HEK293 (cell line): ENCODE measurements around the gene HARBI1.

Experiments
- CTCF ChIA-PET: fragments of 350-600 bp; formaldehyde crosslinking; extraction: SDS; loops from one replicate; lab custom pipeline; 2021; ENCODE audit warnings: antibody characterized with exemption; lab: Yijun Ruan, JAX
- POLR2A ChIA-PET: fragments of 300-600 bp; formaldehyde crosslinking; extraction: SDS; loops from one replicate; lab custom pipeline; 2020; ENCODE audit warnings: antibody characterized with exemption, inconsistent platforms; lab: Yijun Ruan, JAX
- H3K27ac ChIP-seq: fragments of 200-500 bp; sonication (Bioruptor generic); 2 replicates; pipeline ENCODE4 v1.5.1; 2014; ENCODE audit warnings: low read depth, low read length, control low read depth, inconsistent platforms; ENCODE audit errors: extremely low read depth
- H3K36me3 ChIP-seq, 2 experiments: fragments of 200-500 bp in 1 of 2; sonication (Bioruptor generic) in 1 of 2; 1 replicate in 1 of 2; 2 replicates in 1 of 2; pipeline ENCODE4 v1.5.1; 2014 to 2017; ENCODE audit warnings: inconsistent platforms in 2 of 2, low read length in 2 of 2; ENCODE audit not compliant: control insufficient read depth in 2 of 2, insufficient read depth in 1 of 2
- H3K4me1 ChIP-seq: fragments of 200-500 bp; sonication (Bioruptor generic); 2 replicates; pipeline ENCODE4 v1.5.1; 2014; ENCODE audit warnings: mild to moderate bottlenecking, low read length, inconsistent platforms; ENCODE audit not compliant: control insufficient read depth, insufficient read depth
- H3K4me3 ChIP-seq: 2 replicates; pipeline ENCODE4 v1.5.1; 2011; ENCODE audit warnings: low read depth, mild to moderate bottlenecking, control low read depth, low read length, moderate library complexity
- H3K9me3 ChIP-seq: fragments of 200-500 bp; sonication (Bioruptor generic); 2 replicates; pipeline ENCODE4 v1.5.1; 2014; ENCODE audit warnings: low read depth, low read length, inconsistent platforms; ENCODE audit not compliant: control insufficient read depth, insufficient read depth
- BCL11A ChIP-seq: fragments of 450-650 bp; formaldehyde crosslinking; IDR thresholded peaks from 2 replicates; pipeline ENCODE4 v1.5.1; 2016; ENCODE audit warnings: low read depth, missing biosample characterization, missing genetic modification characterization
- GLI2 ChIP-seq: fragments of 450-650 bp; formaldehyde crosslinking; IDR thresholded peaks from 2 replicates; pipeline ENCODE4; 2017; ENCODE audit warnings: missing biosample characterization, missing genetic modification characterization, low read depth, borderline replicate concordance
- GLIS2 ChIP-seq: fragments of 450-650 bp; formaldehyde crosslinking; IDR thresholded peaks from 2 replicates; pipeline ENCODE4 v1.5.1; 2016; ENCODE audit warnings: missing biosample characterization, missing genetic modification characterization
- INSM2 ChIP-seq: fragments of 450-650 bp; formaldehyde crosslinking; IDR thresholded peaks from 2 replicates; pipeline ENCODE4 v1.5.1; 2016; ENCODE audit warnings: missing biosample characterization, missing genetic modification characterization
- RBAK ChIP-seq: fragments of 450-650 bp; formaldehyde crosslinking; IDR thresholded peaks from 2 replicates; pipeline ENCODE4 v1.5.1; 2016; ENCODE audit warnings: missing biosample characterization, missing genetic modification characterization
- SCRT1 ChIP-seq: fragments of 450-650 bp; formaldehyde crosslinking; IDR thresholded peaks from 2 replicates; pipeline ENCODE4 v1.5.1; 2016; ENCODE audit warnings: missing biosample characterization, missing genetic modification characterization, borderline replicate concordance
- SP2 ChIP-seq: fragments of 450-650 bp; formaldehyde crosslinking; IDR thresholded peaks from 2 replicates; pipeline ENCODE4 v1.5.1; 2016; ENCODE audit warnings: missing biosample characterization, missing genetic modification characterization
- SP7 ChIP-seq: fragments of 450-650 bp; formaldehyde crosslinking; IDR thresholded peaks from 2 replicates; pipeline ENCODE4 v1.5.1; 2016; ENCODE audit warnings: missing biosample characterization, missing genetic modification characterization
- ZBTB44 ChIP-seq: fragments of 450-650 bp; IDR thresholded peaks from 2 replicates; pipeline ENCODE4 v1.5.1; 2018; ENCODE audit warnings: missing biosample characterization, mild to moderate bottlenecking, missing genetic modification characterization
- ZNF24 ChIP-seq: fragments of 450-650 bp; formaldehyde crosslinking; IDR thresholded peaks from 2 replicates; pipeline ENCODE4 v1.5.1; 2016; ENCODE audit warnings: missing biosample characterization, missing genetic modification characterization
- ZNF311 ChIP-seq: fragments of 450-650 bp; formaldehyde crosslinking; IDR thresholded peaks from 2 replicates; pipeline ENCODE4 v1.5.1; 2017; ENCODE audit warnings: missing biosample characterization, missing genetic modification characterization, borderline replicate concordance
- ZNF354C ChIP-seq: fragments of 450-650 bp; formaldehyde crosslinking; IDR thresholded peaks from 2 replicates; pipeline ENCODE4 v1.5.1; 2016; ENCODE audit warnings: missing biosample characterization, missing genetic modification characterization, low read depth, borderline replicate concordance
- ZNF473 ChIP-seq: fragments of 450-650 bp; formaldehyde crosslinking; IDR thresholded peaks from 2 replicates; pipeline ENCODE4 v1.5.1; 2017; ENCODE audit warnings: missing biosample characterization, missing genetic modification characterization
- ZNF561 ChIP-seq: fragments of 450-650 bp; IDR thresholded peaks from 2 replicates; pipeline ENCODE4 v1.5.1; 2018; ENCODE audit warnings: missing biosample characterization, missing genetic modification characterization, borderline replicate concordance
- ZNF639 ChIP-seq: fragments of 450-650 bp; formaldehyde crosslinking; IDR thresholded peaks from 2 replicates; pipeline ENCODE4 v1.5.1; 2016; ENCODE audit warnings: missing biosample characterization, missing genetic modification characterization
- ZNF776 ChIP-seq: fragments of 450-650 bp; formaldehyde crosslinking; IDR thresholded peaks from 2 replicates; pipeline ENCODE4 v1.5.0; 2017; ENCODE audit warnings: missing biosample characterization, missing genetic modification characterization, borderline replicate concordance
- TF ChIP-seq, protein P1 (sequence below): fragments of 450-650 bp; formaldehyde crosslinking; IDR thresholded peaks from 2 replicates; pipeline ENCODE4 v1.5.1; 2016; ENCODE audit warnings: missing biosample characterization, missing genetic modification characterization, low read depth
- TF ChIP-seq, protein P2 (sequence below): fragments of 450-650 bp; formaldehyde crosslinking; IDR thresholded peaks from 2 replicates; pipeline ENCODE4 v1.5.1; 2017; ENCODE audit warnings: missing biosample characterization, missing genetic modification characterization

HARBI1 gene

DNA sequence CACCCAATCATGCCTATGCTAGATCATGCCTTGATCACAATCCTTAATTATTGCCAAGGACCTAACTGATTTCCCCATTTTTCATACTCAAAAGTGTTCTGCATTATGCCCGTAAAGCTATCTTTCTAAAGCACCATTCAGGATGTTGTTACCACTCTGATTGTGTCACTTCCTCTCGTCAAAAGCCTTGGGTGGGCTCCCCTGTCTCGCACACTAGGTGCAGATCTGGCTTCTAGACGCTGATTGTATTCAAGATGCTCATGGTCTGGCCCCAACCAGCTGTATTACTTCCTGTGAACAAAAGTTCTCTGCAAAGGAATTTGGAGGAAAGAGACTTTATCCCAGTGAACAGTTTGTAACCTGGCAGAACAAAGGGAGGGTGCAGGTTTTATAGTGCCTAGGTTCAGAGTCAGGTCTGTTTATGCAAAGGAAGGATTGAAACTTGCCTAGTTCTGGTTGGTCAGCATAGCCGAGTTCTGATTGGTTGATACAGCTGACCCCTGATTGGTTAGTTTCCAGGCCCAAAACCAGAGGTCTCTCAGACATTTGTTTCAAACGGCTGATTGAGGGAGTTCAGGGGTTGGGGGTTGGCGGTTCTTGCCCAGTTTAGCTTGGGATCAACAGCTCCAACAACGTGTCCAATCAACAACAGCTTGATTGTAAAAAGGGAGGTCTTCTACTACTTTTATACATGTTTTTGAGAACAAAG, 25.8 kb upstream of the HARBI1 start:
- TF ChIP-seq ZBTB44 (no peak), SP2 (tag by site-specific recombination) (no peak)
- TF ChIP-seq, all 188 proteins: peak for 0
- H3K27ac ChIP-seq: no peak overlapping the region
- POLR2A ChIA-PET: no interaction called here
- H3K4me3 ChIP-seq: no peak overlapping the region
- H3K36me3 ChIP-seq: peaks cover 0 to 52% of the 10 kb centered on the region in 2 experiments
- no peaks in the 10 kb centered on the region for H3K4me1 ChIP-seq
- H3K9me3 ChIP-seq: no peaks in the 10 kb centered on the region
- CTCF ChIA-PET: interaction anchor here (0.6 to 0.9 kb wide), 2 partner anchors 25 to 713 kb away, joined by 4 to 9 read pairs; no protein-coding TSS in a partner anchor

DNA sequence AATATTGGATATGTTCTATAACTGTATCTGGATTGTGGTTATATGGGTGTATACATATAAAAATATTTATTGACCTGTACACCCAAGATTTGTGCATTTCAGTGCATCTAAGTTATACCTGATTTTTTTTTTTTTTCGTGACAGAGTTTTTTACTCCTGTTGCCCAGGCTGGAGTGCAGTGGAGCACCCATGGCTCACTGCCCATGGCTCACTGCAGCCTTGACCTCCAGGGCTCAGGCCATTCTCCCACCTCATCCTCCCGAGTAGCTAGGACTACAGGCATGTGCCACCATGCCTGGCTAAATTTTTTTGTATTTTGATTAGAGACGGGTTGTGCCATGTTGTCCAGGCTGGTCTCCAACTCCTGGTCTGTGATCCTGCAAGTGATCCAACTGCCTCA, 24.6 kb upstream of the HARBI1 start:
- Histone ChIP-seq H3K4me3 (no peak overlapping the region), H3K9me3 (no peaks in the 10 kb centered on the region)
- TF ChIP-seq GLI2 (tag by site-specific recombination): no peak
- TF ChIP-seq, protein P1, sequence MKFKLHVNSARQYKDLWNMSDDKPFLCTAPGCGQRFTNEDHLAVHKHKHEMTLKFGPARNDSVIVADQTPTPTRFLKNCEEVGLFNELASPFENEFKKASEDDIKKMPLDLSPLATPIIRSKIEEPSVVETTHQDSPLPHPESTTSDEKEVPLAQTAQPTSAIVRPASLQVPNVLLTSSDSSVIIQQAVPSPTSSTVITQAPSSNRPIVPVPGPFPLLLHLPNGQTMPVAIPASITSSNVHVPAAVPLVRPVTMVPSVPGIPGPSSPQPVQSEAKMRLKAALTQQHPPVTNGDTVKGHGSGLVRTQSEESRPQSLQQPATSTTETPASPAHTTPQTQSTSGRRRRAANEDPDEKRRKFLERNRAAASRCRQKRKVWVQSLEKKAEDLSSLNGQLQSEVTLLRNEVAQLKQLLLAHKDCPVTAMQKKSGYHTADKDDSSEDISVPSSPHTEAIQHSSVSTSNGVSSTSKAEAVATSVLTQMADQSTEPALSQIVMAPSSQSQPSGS: no peak
- TF ChIP-seq ZNF473 (tag by site-specific recombination): no peak
- no peak for TF ChIP-seq ZNF311 (tag by site-specific recombination)
- no peak for TF ChIP-seq SP7
- no peak for TF ChIP-seq BCL11A
- no peak for TF ChIP-seq SCRT1 (tag by site-specific recombination)
- TF ChIP-seq ZNF24 (tag by site-specific recombination): no peak
- no peak for TF ChIP-seq INSM2 (tag by site-specific recombination)
- no peak for TF ChIP-seq ZNF354C (tag by site-specific recombination)
- no peak for TF ChIP-seq ZNF776 (tag by site-specific recombination)
- no peak for TF ChIP-seq ZNF561 (tag by site-specific recombination)
- no peak for TF ChIP-seq ZNF639 (tag by site-specific recombination)
- TF ChIP-seq RBAK (tag by site-specific recombination): no peak
- TF ChIP-seq GLIS2: no peak
- TF ChIP-seq, protein P2, sequence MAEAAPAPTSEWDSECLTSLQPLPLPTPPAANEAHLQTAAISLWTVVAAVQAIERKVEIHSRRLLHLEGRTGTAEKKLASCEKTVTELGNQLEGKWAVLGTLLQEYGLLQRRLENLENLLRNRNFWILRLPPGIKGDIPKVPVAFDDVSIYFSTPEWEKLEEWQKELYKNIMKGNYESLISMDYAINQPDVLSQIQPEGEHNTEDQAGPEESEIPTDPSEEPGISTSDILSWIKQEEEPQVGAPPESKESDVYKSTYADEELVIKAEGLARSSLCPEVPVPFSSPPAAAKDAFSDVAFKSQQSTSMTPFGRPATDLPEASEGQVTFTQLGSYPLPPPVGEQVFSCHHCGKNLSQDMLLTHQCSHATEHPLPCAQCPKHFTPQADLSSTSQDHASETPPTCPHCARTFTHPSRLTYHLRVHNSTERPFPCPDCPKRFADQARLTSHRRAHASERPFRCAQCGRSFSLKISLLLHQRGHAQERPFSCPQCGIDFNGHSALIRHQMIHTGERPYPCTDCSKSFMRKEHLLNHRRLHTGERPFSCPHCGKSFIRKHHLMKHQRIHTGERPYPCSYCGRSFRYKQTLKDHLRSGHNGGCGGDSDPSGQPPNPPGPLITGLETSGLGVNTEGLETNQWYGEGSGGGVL: no peak
- TF ChIP-seq, all 188 proteins: peak for 0
- ChIA-PET CTCF (interaction anchor here (0.6 to 0.9 kb wide), 2 partner anchors 23 to 290 kb away, joined by 3 to 4 read pairs; no protein-coding TSS in a partner anchor), POLR2A (interaction anchor here (0.7 kb wide), 1 partner anchor 71 kb away, joined by 3 read pairs; no protein-coding TSS in a partner anchor)
- Histone ChIP-seq H3K27ac (no peak overlapping the region), H3K36me3 (peaks cover 0 to 46% of the 10 kb centered on the region in 2 experiments), H3K4me1 (no peaks in the 10 kb centered on the region)
